Upper lobe of right lung (tissue), 1 donor: Measurements from ENCODE around the gene TAS2R60. TPM values are rescaled to one million over a fixed set of nuclear protein-coding genes. Genes with fewer than 3 reads are reported as not detected.

Experiments
- ATAC-seq: fragments of 200-7000 bp; cut with Tn5 transposase; one replicate; pipeline ENCODE4 v1.9.1; 2020; ENCODE audit warnings: mild to moderate bottlenecking, moderate library complexity
- DNase-seq: peaks from one replicate; pipeline ENCODE4 v3.0.0-alpha.2; 2020
- H3K27ac ChIP-seq: fragments of 200-600 bp; one replicate; pipeline ENCODE4 v1.8.0; 2022
- H3K27me3 ChIP-seq: fragments of 200-600 bp; one replicate; pipeline ENCODE4 v1.8.0; 2022; ENCODE audit warnings: mild to moderate bottlenecking
- H3K36me3 ChIP-seq: fragments of 200-600 bp; one replicate; pipeline ENCODE4 v1.8.0; 2022
- H3K4me1 ChIP-seq: fragments of 200-600 bp; one replicate; pipeline ENCODE4 v1.8.0; 2022
- H3K4me3 ChIP-seq: fragments of 200-600 bp; one replicate; pipeline ENCODE4 v1.8.0; 2022; ENCODE audit warnings: mild to moderate bottlenecking
- H3K9me3 ChIP-seq: fragments of 200-600 bp; one replicate; pipeline ENCODE4 v1.8.0; 2022
- intact Hi-C: fragments of 100-400 bp; cut with DNase I; formaldehyde crosslinking; loops from one replicate; pipeline ENCODE4 v1.11.0; 2022
- total RNA-seq: library from RNA; stranded (reverse); fragmentation: NEBNext Ultra II Directional; extraction: Animal tissue kit (Norgen Biotek cat#: 25700); gene quantifications from one replicate; pipeline ENCODE4 v1.2.1, GENCODE V29; 2021
- TF ChIP-seq, protein P1 (sequence below): fragments of 200-600 bp; IDR thresholded peaks from one replicate; pipeline ENCODE4 v1.8.0; 2022; ENCODE audit warnings: antibody characterized with exemption
- donor health status: DM: no; HTN: yes; CAD: no; lungs with severe emphysema.

Gene TAS2R60
- total RNA-seq, 1 donor from 2014 or later = not detected

GRCh38 chr7:143456992-143457793 lies 13.9 kb downstream of the TAS2R60 start:
- H3K36me3 ChIP-seq = no peaks in the 10 kb centered on the region
- ATAC-seq (no peak), DNase-seq (no peak)
- H3K27me3 ChIP-seq = no peaks in the 10 kb centered on the region
- H3K4me3 ChIP-seq = no peak overlapping the region
- no peaks in the 10 kb centered on the region for H3K4me1 ChIP-seq
- H3K9me3 ChIP-seq = no peaks in the 10 kb centered on the region
- intact Hi-C loops = no loop called here
- no peak overlapping the region for H3K27ac ChIP-seq
- TF ChIP-seq, protein P1, sequence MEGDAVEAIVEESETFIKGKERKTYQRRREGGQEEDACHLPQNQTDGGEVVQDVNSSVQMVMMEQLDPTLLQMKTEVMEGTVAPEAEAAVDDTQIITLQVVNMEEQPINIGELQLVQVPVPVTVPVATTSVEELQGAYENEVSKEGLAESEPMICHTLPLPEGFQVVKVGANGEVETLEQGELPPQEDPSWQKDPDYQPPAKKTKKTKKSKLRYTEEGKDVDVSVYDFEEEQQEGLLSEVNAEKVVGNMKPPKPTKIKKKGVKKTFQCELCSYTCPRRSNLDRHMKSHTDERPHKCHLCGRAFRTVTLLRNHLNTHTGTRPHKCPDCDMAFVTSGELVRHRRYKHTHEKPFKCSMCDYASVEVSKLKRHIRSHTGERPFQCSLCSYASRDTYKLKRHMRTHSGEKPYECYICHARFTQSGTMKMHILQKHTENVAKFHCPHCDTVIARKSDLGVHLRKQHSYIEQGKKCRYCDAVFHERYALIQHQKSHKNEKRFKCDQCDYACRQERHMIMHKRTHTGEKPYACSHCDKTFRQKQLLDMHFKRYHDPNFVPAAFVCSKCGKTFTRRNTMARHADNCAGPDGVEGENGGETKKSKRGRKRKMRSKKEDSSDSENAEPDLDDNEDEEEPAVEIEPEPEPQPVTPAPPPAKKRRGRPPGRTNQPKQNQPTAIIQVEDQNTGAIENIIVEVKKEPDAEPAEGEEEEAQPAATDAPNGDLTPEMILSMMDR = no peak

GRCh38 chr7:143458263-143458662 lies 15.0 kb downstream of the TAS2R60 start:
- TF ChIP-seq, protein P1 = no peak
- intact Hi-C loops = no loop called here
- peak; percentile 70 for ATAC-seq
- no peaks in the 10 kb centered on the region for H3K4me1 ChIP-seq
- H3K36me3 ChIP-seq = no peaks in the 10 kb centered on the region
- no peak overlapping the region for H3K4me3 ChIP-seq
- no peaks in the 10 kb centered on the region for H3K9me3 ChIP-seq
- H3K27ac ChIP-seq = no peak overlapping the region
- no peaks in the 10 kb centered on the region for H3K27me3 ChIP-seq
- no peak for DNase-seq

GRCh38 chr7:143458681-143459080 lies 15.4 kb downstream of the TAS2R60 start:
- TF ChIP-seq, protein P1 = no peak
- no peak overlapping the region for H3K4me3 ChIP-seq
- ATAC-seq (no peak), DNase-seq (no peak)
- no peaks in the 10 kb centered on the region for H3K27me3 ChIP-seq
- no peak overlapping the region for H3K27ac ChIP-seq
- H3K9me3 ChIP-seq = no peaks in the 10 kb centered on the region
- H3K36me3 ChIP-seq = no peaks in the 10 kb centered on the region
- intact Hi-C loops = no loop called here
- no peaks in the 10 kb centered on the region for H3K4me1 ChIP-seq

DNA sequence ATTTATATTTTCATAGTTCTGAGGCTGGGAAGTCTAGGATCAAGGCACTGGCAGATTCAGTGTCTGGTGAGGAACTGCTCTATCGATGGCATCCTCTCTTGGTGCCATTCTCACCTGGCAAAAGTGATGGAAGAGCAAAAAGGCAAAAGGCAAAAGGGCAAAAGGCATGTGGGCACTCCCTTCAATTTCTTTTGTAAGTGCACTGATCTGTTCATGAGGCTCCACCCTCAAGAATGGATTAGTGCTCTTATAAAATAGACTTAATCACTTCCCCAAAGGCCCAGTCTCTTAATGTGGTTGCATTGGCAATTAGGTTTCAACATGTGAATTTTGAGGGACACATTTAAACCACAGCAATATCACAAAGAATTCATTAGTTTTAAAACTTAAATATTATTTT lies 16.1 kb downstream of the TAS2R60 start:
- no peaks in the 10 kb centered on the region for H3K36me3 ChIP-seq
- no peaks in the 10 kb centered on the region for H3K27me3 ChIP-seq
- ATAC-seq (no peak), DNase-seq (no peak)
- H3K4me3 ChIP-seq = no peak overlapping the region
- TF ChIP-seq, protein P1 = no peak
- no peak overlapping the region for H3K27ac ChIP-seq
- H3K4me1 ChIP-seq = peaks cover 3% of the 10 kb centered on the region
- no peaks in the 10 kb centered on the region for H3K9me3 ChIP-seq
- intact Hi-C loops = no loop called here

GRCh38 chr7:143460271-143460979 lies 17.2 kb downstream of the TAS2R60 start:
- Histone ChIP-seq H3K4me3 (no peak overlapping the region), H3K4me1 (peaks cover 3% of the 10 kb centered on the region), H3K27me3 (no peaks in the 10 kb centered on the region), H3K27ac (no peak overlapping the region), H3K9me3 (no peaks in the 10 kb centered on the region), H3K36me3 (no peaks in the 10 kb centered on the region)
- TF ChIP-seq, protein P1 = no peak
- no peak for ATAC-seq
- intact Hi-C loops = no loop called here
- no peak for DNase-seq
